ENCODE data around the gene PITX2. TPM values are rescaled to one million over a fixed set of nuclear protein-coding genes. Genes with fewer than 3 reads are reported as not detected.

The PITX2 gene
- total RNA-seq, 1 donor from 2014 or later = 0.26 TPM

- peaks cover 77% of the 10 kb centered on the region for H3K27me3 ChIP-seq (ENCODE audit: control insufficient read depth, insufficient read depth, low read length)
- no peak overlapping the region for H3K4me3 ChIP-seq (ENCODE audit: low read depth, low read length)
- no peaks in the 10 kb centered on the region for H3K36me3 ChIP-seq (ENCODE audit: control insufficient read depth, insufficient read depth, low read length)
- FAIRE-seq (no peak), DNase-seq (ENCODE audit: low read depth) (no peak)
- no peak for TF ChIP-seq CTCF (IDR thresholded peaks at IDR 0.05; ENCODE audit: insufficient read depth, low read length, severe bottlenecking)
Observed at GRCh38 chr4:110616238-110617074, 6.4 kb downstream of the PITX2 start.

GRCh38 chr4:110615353-110616237, 7.3 kb downstream of the PITX2 start:
- H3K36me3 ChIP-seq (ENCODE audit: control insufficient read depth, insufficient read depth, low read length) = no peaks in the 10 kb centered on the region
- peaks cover 78% of the 10 kb centered on the region for H3K27me3 ChIP-seq (ENCODE audit: control insufficient read depth, insufficient read depth, low read length)
- no peak for TF ChIP-seq CTCF (IDR thresholded peaks at IDR 0.05; ENCODE audit: insufficient read depth, low read length, severe bottlenecking)
- DNase-seq (ENCODE audit: low read depth) (no peak), FAIRE-seq (no peak)
- no peak overlapping the region for H3K4me3 ChIP-seq (ENCODE audit: low read depth, low read length)

- DNase-seq (ENCODE audit: low read depth) (no peak), FAIRE-seq (no peak)
- Histone ChIP-seq H3K27me3 (ENCODE audit: control insufficient read depth, insufficient read depth, low read length) (peaks cover 79% of the 10 kb centered on the region), H3K36me3 (ENCODE audit: control insufficient read depth, insufficient read depth, low read length) (no peaks in the 10 kb centered on the region), H3K4me3 (ENCODE audit: low read depth, low read length) (no peak overlapping the region)
- no peak for TF ChIP-seq CTCF (IDR thresholded peaks at IDR 0.05; ENCODE audit: insufficient read depth, low read length, severe bottlenecking)
Observed at GRCh38 chr4:110614976-110615352, 7.9 kb downstream of the PITX2 start.

GRCh38 chr4:110614173-110614963, 8.5 kb downstream of the PITX2 start:
- FAIRE-seq = no peak
- H3K27me3 ChIP-seq (ENCODE audit: control insufficient read depth, insufficient read depth, low read length) = peaks cover 75% of the 10 kb centered on the region
- no peak for DNase-seq (ENCODE audit: low read depth)
- H3K36me3 ChIP-seq (ENCODE audit: control insufficient read depth, insufficient read depth, low read length) = no peaks in the 10 kb centered on the region
- no peak for TF ChIP-seq CTCF (IDR thresholded peaks at IDR 0.05; ENCODE audit: insufficient read depth, low read length, severe bottlenecking)
- H3K4me3 ChIP-seq (ENCODE audit: low read depth, low read length) = no peak overlapping the region

GRCh38 chr4:110613745-110614144, 9.1 kb downstream of the PITX2 start:
- DNase-seq (ENCODE audit: low read depth) = no peak
- no peak for FAIRE-seq
- no peak for TF ChIP-seq CTCF (IDR thresholded peaks at IDR 0.05; ENCODE audit: insufficient read depth, low read length, severe bottlenecking)
- no peak overlapping the region for H3K4me3 ChIP-seq (ENCODE audit: low read depth, low read length)
- H3K36me3 ChIP-seq (ENCODE audit: control insufficient read depth, insufficient read depth, low read length) = no peaks in the 10 kb centered on the region
- peaks cover 71% of the 10 kb centered on the region for H3K27me3 ChIP-seq (ENCODE audit: control insufficient read depth, insufficient read depth, low read length)
